Activated CD8-positive, alpha-beta memory T cell treated with anti-CD3 and anti-CD28 coated beads, Interleukin-2, amount 50 U/mL, for 48 hours (primary cell): ENCODE data around the gene TRIM22.
"Not testable (repeated sequence)": the region's sequence is repeated elsewhere in the genome, so short reads cannot be mapped to it uniquely, and the experiment has no call there.

ENCODE experiments used
- DNase-seq: peaks from one replicate; pipeline ENCODE4 v3.0.0-alpha.2; 2020

Gene TRIM22, protein sequence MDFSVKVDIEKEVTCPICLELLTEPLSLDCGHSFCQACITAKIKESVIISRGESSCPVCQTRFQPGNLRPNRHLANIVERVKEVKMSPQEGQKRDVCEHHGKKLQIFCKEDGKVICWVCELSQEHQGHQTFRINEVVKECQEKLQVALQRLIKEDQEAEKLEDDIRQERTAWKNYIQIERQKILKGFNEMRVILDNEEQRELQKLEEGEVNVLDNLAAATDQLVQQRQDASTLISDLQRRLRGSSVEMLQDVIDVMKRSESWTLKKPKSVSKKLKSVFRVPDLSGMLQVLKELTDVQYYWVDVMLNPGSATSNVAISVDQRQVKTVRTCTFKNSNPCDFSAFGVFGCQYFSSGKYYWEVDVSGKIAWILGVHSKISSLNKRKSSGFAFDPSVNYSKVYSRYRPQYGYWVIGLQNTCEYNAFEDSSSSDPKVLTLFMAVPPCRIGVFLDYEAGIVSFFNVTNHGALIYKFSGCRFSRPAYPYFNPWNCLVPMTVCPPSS

DNA sequence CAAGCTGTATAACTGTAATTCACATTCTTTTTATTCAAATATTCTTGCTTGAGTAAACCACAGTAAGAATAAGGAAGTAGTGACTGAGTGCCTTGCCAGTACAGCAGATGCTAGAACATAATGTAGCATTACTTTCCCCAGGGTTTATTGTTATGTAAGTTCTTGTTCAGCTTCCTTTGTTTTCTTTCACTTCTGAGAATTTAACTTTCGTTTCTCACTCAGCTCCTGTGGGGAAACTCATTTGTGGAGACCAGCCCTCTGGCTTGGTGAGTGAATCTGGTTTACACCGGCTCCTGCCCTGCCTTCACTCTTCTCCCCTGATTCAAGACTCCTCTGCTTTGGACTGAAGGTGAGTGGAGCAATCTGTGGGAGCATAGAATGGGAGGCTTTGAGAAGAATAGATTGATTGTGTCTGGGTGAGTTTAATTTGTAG lies at the start of gene TRIM22:
Gene TRIM22 (plus strand): TSS at position 240 of the 433 bp plus-strand sequence. CDS start 6,443 bp downstream, outside the sequence.
- peak; percentile 64 for DNase-seq

DNA sequence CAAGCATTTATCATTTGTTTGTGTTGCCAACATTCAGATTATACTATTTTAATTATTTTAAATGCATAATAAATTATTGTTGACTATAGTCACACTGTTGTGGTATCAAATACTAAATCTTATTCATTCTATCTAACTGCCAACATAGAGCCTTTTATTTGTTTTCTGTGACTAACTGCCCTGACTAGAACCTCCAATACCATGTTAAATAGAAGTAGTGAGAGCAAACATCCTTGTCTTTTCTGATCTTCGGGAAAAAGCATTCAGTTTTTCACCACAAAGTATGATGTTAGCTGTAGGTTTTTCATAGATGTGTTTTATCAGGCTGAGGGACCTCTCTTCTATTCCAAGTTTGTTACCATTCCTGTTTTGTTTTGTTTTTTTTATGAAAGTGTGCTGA lies 49.6 kb upstream of the TRIM22 start:
- DNase-seq = no peak

DNA sequence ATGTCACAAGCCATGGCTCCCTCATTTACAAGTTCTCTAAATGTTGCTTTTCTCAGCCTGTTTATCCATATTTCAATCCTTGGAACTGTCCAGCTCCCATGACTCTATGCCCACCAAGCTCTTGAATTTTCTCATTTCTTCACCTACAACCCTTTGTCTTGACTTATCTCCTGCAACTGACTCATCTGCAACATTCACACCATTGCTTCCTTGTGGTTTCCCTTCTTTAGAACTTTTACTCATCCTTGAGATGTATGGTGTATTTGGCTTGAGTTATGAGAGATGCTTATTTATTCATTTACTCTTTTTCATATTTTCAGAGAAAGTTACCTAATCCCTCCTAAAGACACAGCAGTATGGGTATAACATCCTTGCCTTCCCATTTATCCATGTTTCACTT lies 46.0 kb upstream of the TRIM22 start:
- DNase-seq = no peak

DNA sequence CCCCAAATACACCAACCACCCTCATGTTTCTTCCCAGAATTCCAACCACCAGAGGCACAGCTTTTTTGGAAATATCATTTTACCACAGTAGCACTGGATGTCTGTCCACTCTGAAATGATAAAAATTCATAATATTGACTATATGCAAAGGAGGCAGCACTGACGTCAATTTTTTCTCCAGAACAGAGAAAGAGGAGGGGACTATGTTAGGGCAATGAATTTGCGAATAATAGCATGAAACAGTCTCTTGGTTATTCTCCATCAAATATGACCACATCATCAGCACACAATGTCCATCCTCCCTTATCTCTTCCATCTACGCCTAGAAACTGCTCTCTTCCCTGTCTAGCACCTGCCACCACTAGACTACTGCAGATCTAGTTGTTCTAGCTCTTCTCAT lies 43.5 kb upstream of the TRIM22 start:
- DNase-seq = no peak

DNA sequence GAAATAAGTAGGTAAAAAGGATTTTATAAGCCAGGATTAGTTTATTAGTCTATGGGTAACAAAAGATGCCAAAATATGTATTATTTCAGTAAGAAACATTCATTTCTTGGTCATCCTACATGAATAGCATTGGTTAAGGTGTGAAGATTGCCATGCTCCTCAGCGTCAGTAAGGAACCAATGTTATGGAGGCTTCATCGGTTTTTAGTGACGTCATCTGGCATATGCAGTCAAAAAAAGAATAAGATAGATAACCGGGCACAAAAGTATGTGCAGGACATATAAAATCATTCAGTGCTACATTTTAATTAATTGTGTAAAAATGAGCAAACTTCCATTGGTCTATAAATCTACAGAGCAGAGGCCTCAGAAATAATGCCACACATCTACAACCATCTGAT lies 34.1 kb upstream of the TRIM22 start:
- no peak for DNase-seq

DNA sequence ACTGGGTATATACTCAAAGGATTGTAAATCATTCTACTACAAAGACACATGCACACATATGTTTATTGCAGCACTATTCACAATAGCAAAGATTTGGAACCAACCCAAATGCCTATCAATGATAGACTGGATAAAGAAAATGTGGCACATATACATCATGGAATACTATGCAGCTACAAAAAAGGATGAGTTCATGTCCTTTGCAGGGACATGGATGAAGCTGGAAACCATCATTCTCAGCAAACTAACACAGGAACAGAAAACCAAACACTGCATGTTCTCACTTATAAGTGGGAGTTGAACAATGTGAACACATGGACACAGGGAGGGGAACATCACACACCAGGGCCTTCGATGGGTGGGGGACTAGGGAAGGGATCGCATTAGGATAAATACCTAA lies 32.6 kb upstream of the TRIM22 start:
- DNase-seq = not testable (repeated sequence)

DNA sequence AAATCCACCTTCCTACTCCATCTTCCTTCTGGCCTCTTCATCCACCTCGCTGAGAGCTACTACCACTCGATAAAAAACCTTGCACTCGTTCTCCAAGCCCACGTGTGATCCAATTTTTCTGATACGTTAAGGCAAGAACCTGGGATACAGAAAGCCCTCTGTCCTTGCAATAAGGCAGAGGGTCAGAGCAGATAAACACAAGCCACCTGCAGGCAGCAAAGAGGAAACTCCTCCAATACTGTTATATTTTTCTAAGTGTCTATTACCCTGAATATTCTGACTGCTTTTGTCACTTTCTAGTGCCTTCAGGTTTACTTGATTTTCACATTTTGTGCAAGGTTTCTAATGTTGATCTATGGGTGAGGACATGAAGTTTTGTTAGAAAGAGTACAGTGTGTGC lies 31.3 kb upstream of the TRIM22 start:
- no peak for DNase-seq

DNA sequence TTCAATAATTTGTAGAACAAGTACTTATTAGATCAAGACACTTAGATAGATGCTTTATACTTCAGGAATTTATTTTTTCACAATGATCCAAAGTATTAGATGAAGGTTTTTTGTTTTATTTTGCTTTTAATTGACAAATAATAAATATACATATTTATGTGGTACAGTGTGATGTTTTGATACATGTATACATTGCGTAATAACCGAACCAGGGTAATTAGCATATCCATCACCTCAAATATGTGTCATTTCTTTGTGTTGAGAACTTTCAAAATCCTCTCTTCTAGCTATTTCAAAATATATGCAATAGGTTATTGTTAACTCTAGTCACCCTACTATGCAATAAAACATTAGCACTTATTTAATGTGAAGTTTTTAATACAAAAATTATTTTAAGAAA lies 26.1 kb upstream of the TRIM22 start:
- DNase-seq = no peak

DNA sequence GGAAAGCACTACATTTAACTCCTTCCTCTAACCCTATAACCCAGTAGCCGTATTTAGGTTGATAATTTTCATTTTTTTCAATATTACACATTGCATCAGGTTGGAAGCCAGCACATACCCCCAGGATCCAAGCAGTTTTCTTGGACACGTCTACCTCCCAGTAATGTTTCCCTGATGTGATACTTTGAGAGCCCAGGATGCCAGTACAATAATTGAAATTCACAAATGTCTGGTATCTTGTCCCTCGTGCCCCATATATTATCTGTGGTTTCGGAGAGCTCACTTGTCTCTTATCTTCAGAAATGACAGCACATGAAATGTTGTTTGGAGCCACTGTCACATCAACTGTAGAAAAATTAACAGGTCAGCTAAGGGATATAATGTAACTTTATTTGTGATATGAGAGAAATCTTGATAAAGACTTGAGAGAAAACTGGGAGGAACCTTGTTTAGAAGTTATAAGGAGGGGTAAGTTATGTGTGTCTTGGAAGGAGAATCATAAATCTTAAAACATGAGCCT lies 24.5 kb upstream of the TRIM22 start:
- DNase-seq = no peak

DNA sequence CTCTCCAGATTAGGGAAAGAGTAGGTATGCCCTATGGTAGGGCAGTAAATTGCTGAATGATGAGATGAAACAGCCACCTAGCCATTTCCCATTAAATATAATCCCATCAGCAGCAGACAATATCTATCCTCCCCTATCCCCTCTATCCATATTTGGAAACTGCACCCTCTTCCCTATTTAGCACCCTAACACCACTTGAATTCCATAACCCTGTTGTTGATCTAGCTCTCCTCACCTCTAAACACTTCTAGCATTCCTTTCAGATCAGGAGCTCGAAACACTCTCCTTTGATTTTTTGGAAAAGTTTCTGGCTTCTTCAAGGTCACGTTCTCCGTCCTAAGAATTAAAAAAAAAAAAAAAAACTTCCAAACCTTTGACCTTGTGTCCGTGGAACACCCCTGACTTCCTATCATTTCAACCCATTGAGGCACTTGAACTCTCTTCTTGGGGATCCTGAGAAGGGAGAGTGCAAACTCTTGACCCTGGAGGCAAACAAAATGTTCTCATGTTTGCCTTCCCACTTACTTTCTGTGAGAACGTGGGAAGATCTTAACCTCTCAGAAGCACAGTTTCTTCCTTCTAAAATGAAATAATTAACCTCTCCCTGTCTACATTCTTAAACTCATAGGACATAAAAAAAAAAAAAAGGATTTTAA lies 23.7 kb upstream of the TRIM22 start:
- no peak for DNase-seq

DNA sequence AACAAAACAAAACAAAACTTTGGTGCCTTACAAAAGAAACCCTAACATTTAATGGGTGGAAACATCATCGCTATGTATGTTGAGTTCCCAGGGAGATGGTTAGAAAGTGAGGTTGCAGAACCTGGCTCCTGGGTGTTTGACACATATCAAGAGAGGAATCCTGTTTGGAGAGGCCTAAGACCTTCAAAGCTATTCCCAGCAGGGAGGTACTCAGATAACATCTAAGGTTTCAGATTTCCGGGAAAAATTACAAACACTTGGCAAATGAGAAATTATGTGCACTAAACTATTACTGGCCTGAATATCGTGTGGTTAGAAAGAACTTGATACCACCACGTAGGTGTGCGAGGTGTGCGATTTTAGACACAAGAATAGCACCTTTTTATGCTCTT lies 23.2 kb upstream of the TRIM22 start:
- DNase-seq = no peak

DNA sequence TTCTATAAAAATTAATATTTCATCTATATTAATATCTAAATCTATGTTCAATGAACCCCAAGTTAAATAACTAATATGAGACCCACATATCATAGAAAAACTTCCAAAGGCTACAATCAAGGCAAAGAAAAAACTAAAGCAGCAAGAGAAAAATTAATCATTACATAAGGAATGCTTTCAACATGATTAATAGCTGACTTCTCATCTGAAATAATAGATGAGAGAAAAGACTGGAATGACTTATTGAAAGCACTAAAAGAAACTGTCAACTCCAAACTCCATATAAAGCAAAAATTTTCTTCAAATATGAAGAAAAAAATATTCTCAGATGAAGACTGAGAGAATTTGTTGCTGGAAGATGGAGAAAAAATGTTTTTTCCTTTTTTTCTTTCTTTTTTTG lies 17.8 kb upstream of the TRIM22 start:
- DNase-seq = no peak

DNA sequence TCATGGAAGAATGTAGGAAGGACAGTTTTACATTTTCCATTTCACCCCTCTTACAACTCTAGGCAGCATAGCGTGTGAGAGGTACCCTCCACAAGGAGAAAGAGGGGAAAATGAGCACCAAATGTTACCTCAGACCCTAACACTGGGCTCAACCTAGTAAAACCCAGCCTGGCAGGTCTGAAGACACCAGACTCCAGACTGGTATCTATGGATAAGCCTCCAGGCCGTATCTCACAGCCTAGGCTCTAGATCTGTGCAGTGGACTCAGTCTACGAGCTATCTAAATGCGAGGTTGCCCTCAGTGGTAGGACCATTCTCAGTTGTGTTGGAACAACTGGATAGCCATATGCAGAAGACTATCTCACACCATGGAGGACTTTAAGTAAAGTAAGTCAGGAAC lies 15.2 kb upstream of the TRIM22 start:
- DNase-seq = no peak

DNA sequence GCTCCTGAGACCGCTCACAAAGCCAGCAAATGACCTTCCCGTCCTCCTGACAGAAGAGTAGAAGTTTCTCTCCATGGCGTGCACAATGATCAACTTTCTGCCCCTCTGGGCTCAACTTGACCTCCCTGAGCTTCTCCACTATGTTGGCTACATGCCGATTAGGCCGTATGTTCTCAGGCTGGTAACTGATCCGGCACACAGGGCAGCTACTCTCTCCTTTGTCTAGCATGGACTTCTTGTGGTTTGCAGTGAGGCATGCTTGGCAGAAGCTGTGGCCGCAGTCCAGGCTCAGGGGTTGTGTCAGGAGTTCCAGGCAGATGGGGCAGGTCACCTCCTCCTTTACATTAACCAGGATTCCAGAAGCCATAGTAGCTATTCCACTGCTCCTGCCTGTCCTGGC lies 9.8 kb upstream of the TRIM22 start:
- DNase-seq = no peak

DNA sequence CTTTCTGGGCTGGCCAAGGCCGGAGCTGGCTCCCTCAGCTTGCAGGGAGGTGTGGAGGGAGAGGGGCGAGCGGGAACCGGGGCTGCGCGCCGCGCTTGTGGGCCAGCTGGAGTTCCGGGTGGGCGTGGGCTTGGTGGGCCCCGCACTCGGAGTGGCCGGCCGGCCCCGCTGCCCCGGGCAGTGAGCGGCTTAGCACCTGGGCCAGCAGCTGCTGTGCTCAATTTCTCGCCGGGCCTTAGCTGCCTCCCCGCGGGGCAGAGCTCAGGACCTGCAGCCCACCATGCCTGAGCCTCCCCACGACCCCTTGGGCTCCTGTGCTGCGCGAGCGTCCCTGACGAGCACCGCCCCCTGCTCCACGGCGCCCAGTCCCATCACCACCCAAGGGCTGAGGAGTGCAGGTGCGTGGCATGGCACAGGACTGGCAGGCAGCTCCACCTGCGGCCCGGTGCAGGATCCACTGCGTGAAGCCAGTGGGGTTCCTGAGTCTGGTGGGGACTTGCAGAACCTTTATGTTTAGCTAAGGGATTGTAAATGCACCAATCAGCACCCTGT lies 6.6 kb upstream of the TRIM22 start:
- DNase-seq = not testable (repeated sequence)

DNA sequence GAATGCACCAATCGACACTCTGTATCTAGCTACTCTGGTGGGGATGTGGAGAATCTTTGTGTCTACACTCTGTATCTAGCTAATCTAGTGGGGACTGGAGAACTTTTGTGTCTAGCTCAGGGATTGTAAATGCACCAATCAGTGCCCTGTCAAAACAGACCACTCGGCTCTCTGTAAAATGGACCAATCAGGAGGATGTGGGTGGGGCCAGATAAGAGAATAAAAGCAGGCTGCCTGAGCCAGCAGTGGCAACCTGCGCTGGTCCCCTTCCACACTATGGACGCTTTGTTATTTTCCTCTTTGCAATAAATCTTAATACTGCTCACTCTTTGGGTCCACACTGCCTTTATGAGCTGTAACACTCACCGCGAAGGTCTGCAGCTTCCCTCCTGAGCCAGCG lies 6.0 kb upstream of the TRIM22 start:
- not testable (repeated sequence) for DNase-seq

DNA sequence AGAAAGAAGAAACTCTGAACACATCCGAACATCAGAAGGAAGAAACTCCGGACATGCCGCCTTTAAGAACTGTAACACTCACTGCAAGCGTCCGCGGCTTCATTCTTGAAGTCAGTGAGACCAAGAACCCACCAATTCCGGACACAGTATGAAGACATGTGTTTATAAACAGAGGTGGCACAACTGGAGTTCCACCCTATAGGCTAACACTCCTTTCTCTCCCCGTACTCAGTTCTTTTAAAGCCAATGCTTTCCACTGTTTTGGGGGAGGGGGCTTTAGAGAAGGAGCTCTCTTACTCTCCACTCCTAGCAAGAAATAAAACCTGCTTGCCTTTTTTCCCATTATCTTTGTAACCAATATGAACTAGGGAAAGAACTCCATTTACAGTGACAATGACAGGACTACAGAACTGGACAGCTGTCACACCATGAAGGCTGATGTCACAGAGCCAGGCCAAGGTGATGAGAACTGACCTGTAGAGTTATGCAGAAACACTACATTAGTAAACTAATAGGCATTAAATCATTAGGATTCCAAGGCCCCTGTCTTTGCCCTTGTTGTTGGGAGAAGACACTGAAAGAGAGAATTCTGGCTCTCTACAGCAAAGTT lies 5.4 kb upstream of the TRIM22 start:
- no peak for DNase-seq

DNA sequence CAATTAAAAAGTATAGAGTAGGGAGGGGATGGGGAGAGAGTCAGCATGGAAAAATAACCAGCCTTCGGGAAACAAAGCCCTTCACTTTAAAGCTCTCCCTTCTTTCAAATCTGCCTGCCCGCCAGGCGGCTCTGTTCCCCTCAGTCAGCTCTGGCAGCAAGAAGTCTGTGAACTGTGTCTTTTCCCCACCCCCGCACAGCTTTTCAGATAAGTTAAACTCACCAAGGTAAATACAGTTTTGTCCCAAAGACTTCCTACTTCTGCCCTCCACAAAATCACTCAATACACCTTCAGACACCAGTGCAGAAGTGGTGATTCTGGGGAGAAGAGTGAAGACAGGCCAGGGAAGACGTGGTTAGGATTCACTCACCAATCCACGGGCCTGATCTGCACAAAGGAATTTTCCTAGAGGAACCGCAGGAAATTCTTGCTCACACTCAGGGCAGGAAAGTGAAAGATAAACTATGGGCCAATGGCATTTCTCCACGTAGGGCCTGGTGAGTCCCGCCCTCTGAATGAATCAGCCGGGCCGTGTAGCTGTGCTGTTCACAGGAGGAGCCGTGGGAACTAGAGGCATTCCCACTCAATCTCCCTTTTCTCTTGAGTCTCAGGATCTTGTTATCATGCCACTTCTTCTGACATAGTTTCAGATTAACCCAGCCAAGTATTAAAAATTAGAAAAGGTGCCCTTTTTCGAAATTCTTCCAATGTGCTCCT lies 4.8 kb upstream of the TRIM22 start, which contains the start of gene TRIM5:
Gene TRIM5 (minus strand): TSS at position 429 of the 717 bp plus-strand sequence. CDS start 4,897 bp downstream, outside the sequence.
- DNase-seq = peak; percentile 82

DNA sequence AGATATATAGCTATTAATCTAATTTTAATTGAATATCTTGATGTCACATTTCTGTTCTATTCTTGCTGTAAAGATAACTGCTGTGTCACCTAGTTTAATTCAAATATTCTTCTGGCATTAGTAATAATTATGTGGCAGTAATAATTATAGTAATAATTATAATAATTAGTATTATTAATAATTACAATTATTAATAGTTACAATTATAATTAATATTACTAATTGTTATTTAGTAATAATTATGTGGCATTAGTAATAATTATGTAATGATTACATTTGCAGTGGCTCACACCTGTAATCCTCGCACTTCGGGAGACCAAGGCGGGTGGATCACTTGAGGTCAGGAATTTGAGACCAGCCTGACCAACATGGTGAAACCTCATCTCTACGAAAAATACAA lies 3.2 kb upstream of the TRIM22 start:
- no peak for DNase-seq

DNA sequence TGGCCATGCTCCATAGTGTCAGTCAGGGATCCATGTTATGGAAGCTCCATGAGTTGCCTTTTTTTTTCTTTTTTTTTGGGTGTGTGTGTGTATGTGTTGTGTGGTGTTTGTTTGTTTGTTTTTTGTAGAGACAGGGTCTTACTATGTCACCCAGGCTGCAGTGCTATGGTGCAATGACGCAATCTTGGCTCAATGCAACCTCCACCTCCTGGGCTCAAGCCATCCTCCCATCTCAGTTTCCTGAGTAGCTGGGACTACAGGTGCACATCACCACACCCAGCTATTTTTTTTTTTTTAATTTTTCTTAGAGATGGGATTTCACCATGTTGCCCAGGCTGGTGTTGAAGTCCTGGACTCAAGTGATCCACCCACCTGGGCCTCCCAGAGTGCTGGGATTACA lies 1.1 kb upstream of the TRIM22 start:
- DNase-seq = no peak

DNA sequence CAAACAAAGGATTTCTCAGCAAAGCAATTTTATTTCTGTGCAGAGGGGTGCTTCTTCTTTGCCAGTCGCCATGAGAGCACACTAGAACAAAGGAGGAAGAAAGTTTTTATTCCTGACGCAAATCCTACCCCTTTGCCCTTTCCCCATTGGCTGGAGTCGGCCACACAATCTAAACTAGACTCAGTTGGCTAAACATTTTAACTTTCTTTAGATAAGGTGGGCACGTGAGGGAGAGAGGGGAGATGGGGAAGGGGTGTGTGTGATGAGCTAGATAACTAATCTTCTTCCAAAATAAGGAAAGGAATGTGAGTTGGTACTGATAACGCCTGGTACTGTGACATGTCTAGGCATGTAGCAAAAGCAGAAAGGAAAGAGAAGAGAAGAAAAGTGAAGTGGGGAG lies 626 bp downstream of the TRIM22 start:
- DNase-seq = no peak

DNA sequence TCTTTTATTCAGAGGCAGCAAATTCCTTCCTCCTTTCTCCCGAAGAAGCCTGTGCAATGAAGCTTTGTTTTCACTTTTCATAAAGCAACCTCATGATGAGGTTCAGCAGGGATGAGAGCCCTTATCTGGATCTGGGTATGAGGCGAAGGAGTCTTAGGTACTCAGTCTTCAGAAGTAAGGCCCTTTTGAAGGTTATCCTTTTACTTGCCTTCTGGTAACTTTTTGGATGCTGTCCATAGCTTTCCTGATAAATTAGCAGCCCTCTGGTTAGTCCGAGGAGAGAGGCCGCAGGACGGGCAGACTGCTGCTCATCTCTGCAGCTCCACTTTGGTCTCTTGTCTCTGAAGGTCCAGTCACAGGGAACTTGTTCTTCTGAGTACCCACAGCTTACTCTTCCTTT lies 1.1 kb downstream of the TRIM22 start:
- DNase-seq = no peak
